Hematopoietic multipotent progenitor cell treated with erythropoietin and hydrocortisone succinate and interleukin-3 and kit ligand, for 17 days (in vitro differentiated cells): ENCODE results near the gene CREM.
"Not testable (repeated sequence)": the region's sequence is repeated elsewhere in the genome, so short reads cannot be mapped to it uniquely, and the experiment has no call there.

Experiments
- DNase-seq: peaks from one replicate; pipeline ENCODE4 v3.0.0-alpha.2; 2015; ENCODE audit warnings: low spot score

Gene CREM

DNA sequence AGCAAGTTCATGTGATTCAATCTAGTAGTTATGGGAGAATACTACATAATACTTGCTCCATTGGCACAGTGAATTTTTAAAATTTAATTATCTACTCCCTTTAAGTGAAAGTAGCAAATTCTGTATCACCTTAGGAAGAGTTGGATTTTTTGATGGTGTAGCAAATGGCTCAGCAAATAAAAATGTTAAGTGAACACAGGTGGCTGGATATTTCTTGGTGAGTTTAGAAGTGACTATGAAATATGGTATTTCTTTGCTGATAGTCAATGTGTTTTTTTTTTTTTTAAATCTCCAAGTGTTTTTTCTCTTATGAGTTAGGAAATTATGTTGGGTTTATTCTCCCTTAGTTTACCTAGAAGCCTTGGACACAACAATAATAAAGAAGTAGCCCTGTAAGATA is 67.8 kb downstream of the CREM start:
- DNase-seq, result no peak

DNA sequence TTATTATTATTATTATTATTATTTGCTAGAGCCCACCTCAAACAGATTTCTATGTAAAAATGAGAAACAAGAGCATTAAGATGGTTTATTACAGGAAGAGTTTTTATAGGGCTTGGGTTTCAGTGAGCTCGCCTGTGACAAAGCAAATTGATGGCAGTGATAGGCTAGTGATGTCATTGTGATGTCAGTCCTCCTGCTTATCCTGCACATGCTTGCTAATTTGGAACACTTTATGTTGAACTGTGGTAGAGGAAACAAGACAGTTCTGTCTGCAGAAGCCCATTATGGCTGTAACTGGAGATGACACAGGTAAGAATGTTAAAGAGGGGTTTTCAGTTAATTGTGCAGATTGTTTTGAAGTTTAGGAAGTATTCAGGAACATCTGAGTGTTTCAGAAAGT is 68.3 kb downstream of the CREM start:
- DNase-seq, result peak; percentile 29

GRCh38 chr10:35195361-35196306 is 69.0 kb downstream of the CREM start:
- peak; percentile 59 for DNase-seq

DNA sequence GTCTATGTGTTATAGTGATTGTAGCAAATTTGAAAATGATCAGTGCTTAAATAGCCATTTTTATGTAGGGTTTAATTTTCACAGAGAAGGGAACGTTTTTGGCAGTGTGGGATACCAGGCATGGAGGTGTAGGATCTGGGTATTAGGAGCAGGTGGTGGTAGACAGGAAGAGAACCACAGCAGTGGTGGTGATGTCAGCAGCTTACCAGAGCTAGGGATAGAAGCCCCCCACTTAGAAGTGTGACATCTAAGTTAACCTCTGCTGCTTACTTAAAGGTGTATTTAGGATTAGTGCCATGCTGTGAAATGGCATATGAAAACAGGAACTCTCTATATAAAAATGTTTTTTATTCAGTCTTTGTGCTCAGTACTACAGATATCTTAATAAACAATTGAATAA is 73.8 kb downstream of the CREM start:
- DNase-seq, result no peak

DNA sequence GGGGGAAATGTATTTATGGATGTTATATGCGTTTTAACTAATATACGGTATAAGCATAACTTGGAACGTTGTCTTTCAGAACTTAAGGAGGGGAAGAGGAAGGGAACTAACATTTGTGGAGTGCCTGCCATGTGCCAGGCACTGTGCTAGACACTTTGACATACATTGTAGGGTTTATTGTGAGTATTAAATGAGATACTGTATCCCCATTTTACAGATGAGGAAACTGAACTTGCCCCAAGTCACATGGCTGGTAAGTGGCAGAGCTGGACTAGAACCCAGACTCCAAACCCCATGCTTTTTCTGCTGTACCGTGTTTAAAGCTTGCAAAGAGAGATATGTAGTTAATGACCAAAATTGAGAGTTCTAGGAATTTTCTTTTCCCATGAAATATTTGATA is 74.6 kb downstream of the CREM start:
- DNase-seq, result no peak

- no peak for DNase-seq
Measured at GRCh38 chr10:35202050-35202449, 75.4 kb downstream of the CREM start.

- DNase-seq, result no peak
Measured at GRCh38 chr10:35203745-35204144, 77.1 kb downstream of the CREM start.

DNA sequence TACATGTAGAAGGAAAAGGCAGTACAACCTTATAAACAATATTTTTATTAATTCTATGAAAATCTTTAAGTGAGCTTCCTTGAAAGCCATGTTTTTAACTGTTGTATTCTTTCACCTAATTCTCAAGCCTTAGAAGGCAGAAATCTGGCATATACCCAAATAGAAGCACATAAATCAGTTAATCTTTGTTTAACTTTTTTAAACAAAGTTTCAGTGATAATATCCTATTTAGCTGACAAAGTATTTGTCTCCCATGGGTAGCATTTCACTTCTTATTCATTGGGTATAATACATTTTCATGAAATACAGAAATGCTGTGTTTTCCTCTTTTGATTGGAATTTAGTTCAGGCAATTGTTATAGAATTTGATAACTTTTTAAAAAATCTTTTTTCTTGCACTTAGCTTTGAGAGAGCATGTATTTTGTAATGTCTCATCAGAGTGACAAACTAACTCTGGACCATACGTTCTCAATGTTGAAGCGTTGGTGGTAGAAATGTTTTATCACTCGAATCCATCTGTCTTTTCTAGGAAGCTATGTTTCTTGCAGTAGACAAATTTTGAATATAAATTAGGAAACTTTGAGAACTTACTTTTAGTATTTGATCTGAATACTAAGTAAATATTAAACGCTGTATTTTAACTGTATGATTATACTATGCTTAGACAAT is 78.1 kb downstream of the CREM start:
- DNase-seq, result no peak

DNA sequence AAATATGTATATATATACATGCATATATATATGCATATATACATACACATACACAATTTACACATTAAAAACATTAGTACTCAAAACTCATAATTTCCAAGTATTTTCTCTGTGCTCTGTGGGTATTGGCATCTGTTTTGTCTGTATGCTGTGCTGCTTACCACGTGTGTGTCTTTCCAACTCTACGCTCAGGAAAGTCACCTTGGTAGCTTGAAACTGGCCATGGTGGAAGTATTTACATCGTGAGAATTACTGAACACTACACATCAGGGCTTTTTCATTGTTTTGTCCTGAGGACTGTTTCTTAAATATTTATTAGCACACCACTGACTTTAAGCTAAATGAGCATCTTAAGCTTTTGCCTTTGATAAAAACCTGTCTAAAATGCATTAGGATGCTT is 79.6 kb downstream of the CREM start:
- DNase-seq, result no peak

DNA sequence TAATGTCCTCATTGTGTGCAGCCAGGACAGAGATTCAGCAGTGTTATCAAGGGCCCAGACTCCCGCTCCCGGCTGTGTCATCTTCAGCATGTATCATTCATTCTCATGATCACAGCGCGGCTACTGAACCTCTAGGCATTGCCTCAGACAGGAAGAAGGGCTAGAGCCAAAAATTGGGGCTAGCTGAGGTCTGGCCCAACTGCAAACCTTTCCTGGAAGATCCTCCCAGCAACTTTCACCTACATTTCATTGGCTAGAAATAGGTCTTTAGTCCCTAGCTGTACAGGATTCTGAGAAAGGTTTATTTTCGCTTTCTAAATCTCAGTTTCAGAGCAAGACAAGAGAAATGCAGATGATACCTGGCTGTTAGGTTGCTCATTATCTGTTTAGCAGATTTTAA is 81.9 kb downstream of the CREM start:
- no peak for DNase-seq

- no peak for DNase-seq
Measured at GRCh38 chr10:35208949-35209613, 82.4 kb downstream of the CREM start.

DNA sequence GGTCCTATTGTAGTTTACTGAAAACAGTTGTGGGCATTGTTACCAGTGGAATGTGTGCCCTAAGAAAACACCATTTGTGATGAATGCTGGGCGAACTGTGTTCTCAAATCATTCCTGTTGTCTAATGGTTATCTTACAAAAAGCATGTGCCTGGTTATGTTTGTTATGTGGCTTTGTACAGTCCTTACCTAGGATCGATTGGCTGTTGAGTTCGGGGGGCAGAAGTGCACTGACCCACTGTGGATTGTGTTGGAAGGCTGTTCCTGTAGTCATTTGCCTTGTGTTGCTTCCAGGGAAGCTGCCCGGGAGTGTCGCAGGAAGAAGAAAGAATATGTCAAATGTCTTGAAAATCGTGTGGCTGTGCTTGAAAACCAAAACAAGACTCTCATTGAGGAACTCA is 84.3 kb downstream of the CREM start:
- DNase-seq, result no peak

DNA sequence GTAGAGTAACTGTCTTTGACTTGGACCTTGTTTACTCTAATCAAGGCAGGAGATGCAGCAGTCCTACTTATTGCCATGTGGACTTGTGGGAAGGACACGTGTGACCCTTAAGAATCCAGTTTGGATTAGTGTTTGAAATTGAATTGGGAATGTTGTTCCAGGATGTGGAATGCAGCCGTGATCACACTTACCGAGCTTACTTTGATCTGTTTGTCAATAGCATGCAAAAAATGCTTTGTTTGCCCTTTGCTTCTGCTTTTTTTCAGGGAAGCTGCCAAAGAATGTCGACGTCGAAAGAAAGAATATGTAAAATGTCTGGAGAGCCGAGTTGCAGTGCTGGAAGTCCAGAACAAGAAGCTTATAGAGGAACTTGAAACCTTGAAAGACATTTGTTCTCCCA is 84.7 kb downstream of the CREM start:
- no peak for DNase-seq

DNA sequence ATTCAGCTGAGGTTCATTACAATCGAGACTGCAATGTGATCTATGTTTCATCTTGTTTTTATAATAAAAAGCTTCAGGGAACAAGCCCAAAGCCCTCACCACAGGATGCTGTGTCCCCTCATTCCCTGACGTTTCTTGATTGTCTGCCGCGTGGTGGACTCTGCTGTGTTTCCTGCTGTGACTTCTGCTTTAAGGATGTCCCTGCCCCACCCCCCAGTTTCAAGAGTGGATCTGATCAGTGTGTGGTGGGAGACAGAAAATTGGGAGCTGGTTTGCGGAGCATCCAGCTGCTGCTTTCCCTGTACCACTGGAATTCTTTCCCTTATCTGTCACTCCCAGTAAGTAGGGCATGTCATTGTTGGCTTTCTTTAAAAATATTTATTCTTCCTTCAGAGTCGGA is 86.2 kb downstream of the CREM start:
- no peak for DNase-seq

DNA sequence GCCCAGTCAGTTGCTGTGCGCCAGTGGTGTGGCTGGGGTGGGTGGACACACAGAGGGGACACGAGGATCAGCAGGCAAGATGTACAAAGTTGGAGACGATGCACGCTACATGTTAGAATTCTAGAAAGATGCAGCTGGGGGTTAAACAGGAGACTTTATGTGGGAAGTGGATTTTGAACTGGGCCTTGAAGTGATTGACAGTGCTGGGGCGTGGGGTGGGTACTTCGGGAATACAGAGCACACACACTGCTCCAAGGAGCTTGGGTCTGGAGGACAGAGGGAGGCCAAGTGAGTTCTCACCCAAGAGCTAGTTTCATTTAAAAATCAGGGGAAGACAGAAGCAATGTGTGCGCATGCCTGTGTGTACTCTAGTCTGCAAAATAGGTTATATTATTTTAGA is 87.1 kb downstream of the CREM start:
- DNase-seq, result no peak

DNA sequence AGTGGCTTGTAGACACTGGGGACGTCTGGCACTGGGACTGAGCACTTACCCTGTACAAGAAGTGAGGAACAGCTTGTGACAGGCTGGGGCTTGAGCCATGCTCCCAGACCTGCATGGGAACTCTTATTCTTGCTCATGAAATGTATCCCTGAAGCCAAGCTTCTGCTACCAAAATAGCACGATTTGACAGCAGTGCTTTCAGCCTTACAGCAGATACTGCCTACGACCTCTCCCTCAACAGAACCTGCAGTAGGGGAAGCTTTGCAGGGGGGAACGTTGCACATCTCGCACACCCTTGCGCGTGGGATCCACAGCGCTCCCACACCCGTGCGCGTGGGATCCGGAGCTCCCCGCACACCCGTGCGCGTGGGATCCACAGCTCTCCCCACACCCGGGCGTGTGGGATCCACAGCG is 88.0 kb downstream of the CREM start:
- DNase-seq, result no peak

GRCh38 chr10:35215107-35215506 is 88.5 kb downstream of the CREM start:
- no peak for DNase-seq

DNA sequence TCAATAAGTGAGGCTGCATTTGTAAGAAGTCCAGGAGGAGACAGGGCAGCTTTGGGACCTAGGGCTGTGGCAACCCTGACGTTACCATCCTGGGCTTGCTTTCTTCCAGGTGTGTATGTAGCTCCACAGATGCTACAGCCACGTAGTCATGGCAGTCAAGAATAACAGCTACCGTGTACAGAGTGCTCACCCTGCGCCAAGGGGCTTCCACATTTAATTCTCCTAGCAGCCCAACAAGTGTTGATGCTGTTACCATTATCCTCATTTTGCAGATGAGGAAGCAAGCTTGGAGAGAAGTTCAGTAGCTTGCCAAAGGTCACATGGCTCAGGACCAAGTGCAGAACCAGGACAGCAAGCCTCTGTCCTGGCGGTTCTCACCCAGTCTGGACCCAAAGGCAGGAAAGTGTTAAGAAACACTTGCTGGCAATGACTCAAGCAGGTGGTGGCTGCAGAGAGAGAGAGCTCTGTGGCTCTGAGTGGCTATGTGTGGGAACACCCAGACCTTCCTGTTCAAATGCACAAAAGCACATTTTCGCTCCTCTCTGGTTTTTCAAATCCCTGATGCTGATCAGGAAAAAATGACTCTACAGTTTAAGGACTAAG is 89.8 kb downstream of the CREM start:
- DNase-seq, result no peak

- DNase-seq, result not testable (repeated sequence)
Measured at GRCh38 chr10:35216956-35217355, 90.3 kb downstream of the CREM start.

DNA sequence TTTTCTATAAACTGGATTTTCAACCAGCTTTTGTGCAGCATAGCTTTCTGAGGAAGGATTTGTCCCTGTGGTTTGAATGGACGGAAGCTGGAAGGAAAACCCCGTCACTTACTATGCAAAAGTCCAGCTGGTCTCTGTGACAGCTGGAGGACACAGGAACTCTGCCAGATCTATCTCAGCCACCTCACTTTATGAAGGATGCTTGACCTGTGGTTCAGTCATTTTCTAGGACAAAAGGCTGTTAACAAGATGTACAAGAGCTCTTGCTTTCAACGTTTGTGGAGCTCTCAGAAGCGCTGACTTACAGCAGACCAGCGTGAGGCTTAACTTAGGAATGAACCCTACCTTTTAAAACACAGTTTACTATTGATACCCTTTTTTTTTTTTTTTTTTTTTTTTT is 90.8 kb downstream of the CREM start:
- no peak for DNase-seq

DNA sequence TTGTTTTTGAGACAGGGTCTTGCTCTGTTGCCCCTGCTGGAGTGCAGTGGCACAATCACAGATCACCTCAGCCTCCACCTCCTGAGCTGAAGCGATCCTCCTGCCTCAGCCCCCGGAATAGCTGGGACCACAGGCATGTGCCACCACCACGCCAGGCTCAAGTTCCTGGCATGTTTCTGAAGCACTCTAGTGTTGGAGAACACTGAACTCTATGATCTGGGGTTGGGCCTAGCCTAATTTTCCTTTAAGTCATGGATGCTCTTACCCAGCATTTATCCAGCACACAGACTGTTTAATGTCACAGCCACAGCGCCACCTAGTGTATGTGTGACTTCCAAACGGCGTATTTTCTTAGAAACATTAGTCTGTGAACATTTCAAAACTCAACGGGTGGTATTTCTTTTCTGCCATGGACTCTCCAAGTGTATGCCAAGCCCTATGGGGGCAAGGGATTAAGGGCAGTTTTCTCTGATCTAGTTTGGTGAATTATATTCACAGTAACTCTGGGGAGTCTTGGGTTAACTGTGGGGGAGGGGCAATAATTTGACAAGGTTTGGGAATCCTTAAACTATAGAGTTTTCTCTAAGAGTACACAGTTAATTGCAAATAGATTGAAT is 91.8 kb downstream of the CREM start:
- DNase-seq, result peak; percentile 84

DNA sequence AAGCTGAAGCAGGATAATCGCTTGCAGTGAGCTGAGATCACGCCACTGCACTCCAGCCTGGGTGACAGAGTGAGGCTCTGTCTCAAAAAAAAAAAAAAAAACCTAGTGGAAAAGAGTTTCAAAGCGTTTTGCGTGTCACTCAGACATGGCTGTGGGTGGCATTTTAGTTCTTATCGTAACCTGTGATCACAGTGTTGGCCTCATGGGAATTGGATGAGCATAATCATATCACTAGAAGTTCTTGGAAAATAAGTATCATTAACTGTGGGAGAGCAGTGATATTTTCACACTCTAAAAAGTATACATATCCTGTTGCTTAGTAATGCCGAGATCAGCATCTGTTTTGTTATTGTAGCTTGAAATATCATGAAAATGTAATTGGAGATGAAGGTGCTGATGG is 92.6 kb downstream of the CREM start:
- DNase-seq, result no peak
